GM19351 (cell line): ENCODE data around the gene IFT74.
A peak's percentile ranks its signal among the peaks of the same experiment; 100 is the strongest.

Source experiments
- ATAC-seq: cut with Tn5 transposase; IDR thresholded peaks from one replicate; pipeline ENCODE4 v1.9.1; 2021; ENCODE audit warnings: mild to moderate bottlenecking, moderate library complexity; ENCODE audit not compliant: unreplicated experiment

Gene IFT74

GRCh38 chr9:26955921-26956859, at the start of gene IFT74:
TSS of gene IFT74 (plus strand) at chr9:26956412. CDS start at chr9:26961968, 5,556 bp downstream.
- peak; percentile 92 for ATAC-seq

- no peak for ATAC-seq
Observed at GRCh38 chr9:26913138-26913668, 43.0 kb upstream of the IFT74 start.

- no peak for ATAC-seq
Observed at GRCh38 chr9:26919698-26920097, 36.5 kb upstream of the IFT74 start.

DNA sequence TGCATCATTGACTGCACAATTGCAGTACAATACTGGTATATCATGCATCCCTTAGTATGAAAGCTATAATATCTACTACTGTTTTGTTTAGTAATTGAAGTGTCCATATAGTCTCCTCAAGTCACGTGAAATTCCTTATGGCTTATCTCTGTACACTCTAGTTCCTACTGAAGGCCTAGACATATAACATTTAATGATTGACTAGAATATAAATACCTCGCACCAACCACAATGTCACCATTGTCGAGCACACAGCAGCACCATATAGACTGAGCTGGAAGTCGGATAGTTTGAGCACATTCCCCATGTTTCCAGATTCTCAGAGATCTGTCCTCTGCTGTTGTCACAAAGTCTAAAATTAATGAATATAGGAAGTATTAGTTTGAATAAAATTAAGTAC, 30.6 kb upstream of the IFT74 start:
- no peak for ATAC-seq

DNA sequence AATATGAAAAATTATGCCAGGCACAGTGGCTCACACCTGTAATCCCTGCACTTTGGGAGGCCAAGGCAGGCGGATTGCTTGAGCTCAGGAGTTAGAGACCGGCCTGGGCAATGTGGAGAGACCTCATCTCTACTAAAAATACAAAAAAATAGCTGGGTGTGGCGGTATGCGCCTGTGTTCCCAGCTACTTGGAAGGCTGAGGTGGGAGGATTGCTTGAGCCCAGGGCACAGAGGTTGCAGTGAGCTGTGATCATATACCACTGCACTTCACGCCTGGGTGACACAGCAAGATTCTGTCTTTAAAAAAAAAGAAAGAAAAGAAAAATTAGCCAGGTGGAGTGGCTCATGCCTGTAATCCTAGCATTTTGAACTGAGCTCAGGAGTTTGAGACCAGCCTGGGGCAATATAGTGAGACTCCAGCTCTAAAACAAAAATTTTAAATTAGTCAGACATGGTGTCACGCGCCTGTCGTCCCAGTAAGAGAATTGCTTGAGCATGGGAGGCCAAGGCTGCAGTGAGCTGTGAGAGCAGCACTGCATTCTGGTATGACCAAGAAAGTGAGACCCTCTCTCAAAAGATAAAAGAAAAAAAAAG, 27.2 kb upstream of the IFT74 start:
- no peak for ATAC-seq

DNA sequence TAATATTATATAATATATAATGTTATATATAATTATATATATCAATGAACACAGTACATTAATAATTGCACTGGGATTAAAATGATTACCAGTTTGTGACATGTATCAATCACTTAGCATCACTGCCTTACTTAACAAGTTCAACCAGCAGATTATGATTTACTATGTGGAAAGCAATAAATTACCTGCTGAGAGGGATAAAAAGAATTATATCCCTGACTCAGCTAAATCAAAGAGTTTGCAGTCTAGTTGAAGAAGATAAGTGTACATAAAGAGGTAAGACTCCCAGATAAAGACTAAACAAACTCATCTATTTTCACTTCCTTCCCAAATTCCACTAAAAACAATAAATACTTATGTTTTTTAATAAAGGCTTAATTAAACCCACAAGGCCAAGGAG, 20.4 kb upstream of the IFT74 start:
- no peak for ATAC-seq

DNA sequence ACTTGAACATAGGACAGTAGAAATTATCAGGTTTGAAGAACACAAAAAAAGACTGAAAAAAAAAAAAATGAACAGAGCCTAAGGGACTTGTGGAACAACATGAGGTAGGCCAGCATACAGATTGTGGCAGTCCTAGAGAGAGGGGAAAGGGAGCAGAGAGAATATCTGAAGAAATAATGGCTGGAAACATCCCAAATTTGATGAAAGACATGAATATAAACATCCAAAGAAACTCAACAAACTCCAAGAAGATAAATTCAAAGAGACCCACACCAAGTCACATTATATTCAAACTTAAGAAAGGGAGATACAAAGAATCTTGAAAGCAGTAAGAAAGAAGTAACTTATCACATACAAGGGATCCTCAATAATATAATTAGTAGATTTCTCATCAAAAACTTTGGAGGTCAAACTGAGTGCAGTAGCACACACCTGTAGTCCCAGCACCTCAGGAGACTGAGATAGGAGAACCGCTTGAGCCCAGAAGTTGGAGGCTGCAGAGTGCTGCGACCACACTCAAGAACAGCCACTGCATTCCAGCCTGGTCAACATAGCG, 18.3 kb upstream of the IFT74 start:
- no peak for ATAC-seq

- no peak for ATAC-seq
Observed at GRCh38 chr9:26939955-26940711, 16.1 kb upstream of the IFT74 start.

DNA sequence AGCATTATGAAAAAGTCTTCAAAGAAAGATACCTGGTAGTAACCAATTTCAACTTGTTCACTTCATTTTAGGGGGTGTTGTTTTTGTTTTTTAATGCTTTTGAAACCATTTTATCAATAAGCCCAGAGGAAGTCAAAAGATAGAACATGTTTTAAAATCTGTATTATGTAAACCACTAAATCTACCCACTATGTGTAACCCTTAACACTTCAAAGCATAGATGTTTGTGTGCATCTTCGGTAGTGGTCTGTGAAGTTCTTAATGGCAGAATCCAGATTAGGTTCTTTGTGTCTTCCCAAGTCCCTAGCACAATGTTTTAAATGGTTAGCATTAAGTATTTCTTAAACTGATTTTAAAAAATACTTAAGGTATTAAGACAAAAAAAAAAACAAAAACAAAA, 15.4 kb upstream of the IFT74 start:
- ATAC-seq, result no peak

DNA sequence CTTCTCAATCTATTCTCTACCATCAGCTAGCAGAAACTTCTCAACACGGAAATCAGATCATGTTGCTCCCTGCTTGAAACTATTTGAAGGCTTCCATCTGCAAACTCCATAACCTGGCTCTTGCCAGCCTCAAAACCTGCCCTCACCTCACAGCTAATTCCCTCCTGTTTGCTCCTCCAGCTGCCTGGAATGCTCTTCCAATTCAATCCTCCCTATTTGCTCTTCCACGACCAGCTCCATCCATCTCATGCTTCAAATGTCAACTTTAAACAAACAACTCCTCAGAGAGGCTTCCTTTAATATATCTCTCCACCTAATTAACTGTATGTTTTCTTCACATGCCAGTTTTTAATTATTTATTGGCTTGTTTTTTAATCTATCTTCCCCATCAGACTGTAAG, 10.6 kb upstream of the IFT74 start:
- ATAC-seq, result no peak

- peak; percentile 97 for ATAC-seq
Observed at GRCh38 chr9:26946753-26947727, 9.2 kb upstream of the IFT74 start, which contains the start of gene PLAA. TSS of gene PLAA (minus strand) at chr9:26947242. CDS start at chr9:26947045, 197 bp downstream.

DNA sequence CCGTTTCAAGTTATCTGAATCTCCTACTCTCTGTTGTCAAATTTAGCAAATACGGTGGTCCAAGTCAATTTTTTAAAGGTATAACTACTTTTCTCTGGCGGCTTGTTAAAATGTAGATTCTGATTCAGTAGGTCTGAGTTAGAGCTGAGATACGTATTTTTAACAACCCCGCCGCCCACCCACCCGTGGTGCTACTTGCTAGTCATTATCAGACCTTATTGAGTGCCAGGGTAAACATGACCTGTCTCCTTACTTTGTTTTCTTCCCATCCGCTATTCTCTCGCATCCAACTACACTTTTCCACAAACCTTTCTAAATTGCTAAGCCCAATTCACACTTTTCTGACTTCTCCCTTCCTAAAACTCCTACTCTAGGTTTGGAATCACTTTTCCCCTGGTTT, 8.5 kb upstream of the IFT74 start:
- no peak for ATAC-seq

DNA sequence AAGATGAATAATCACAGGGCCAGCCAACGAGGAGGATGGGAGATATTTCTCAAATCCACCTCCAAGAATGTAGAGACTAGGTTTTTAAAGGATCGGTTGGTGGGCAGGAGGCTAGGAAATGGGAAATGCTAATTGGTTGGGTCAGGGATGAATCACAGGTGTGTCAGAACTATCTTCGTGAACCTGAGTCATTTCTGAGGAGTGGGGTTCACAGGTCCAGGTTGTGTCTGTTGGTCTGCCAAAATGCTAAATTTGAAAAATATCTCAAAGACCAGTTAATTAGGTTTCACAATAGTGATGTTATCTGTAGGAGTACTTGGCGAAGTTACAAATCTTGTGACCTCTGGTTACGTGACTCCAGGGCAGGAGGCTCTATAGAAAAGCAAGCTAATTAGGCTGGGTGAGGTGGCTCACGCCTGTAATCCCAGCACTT, 6.6 kb upstream of the IFT74 start:
- ATAC-seq, result no peak

- no peak for ATAC-seq
Observed at GRCh38 chr9:26950521-26950920, 5.7 kb upstream of the IFT74 start.

DNA sequence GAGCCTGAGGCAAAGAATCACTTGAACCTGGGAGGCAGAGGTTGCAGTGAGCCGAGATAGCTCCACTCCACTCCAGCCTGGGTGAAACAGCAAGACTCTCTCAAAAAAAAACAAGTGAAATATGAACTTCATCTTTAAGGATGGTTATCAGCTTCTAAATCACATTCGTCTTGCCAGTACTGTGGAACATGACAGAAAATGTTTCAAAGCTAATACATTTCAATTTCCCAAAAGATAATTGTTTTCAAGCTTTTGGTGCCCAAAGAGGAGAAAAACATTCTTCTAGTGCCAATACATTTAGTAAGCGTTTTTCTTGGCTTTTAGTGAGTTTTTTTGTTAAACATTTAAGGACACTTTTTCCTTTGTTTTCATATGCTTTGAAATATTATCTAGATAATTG, 4.4 kb upstream of the IFT74 start:
- no peak for ATAC-seq

- peak; percentile 44 for ATAC-seq
Observed at GRCh38 chr9:26954050-26954508, 2.1 kb upstream of the IFT74 start.

DNA sequence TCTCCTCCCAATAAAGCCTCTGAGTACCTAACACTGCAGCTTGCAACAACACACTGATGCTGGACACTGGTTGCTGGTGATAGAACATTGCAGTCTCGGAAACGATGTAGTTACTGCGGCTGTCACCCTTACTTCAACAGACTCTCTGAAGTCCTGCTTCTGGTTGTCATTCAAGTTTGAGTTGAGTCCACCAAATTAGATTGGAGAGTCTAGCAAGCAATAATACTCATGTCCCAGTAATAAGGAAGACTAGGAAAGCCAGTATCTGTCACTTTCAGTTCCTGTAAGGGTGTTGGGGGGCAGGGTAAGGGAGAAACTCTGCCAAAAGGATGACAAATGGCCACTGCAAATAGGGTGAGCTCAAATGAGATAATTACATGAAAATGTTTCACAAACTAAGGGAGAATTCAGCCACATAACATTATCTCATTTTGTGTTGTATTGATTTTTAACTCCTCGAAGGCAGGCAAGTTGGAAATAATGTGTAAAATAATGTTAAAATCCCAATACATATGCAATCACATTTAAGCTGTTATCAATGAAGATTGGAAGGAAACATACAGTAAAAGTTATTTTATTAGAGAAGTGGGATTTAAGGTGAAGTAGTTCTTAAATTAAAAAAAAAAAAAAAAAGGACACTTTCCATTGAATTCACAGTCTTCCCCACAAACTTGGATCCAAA, 849 bp upstream of the IFT74 start:
- ATAC-seq, result peak; percentile 19

DNA sequence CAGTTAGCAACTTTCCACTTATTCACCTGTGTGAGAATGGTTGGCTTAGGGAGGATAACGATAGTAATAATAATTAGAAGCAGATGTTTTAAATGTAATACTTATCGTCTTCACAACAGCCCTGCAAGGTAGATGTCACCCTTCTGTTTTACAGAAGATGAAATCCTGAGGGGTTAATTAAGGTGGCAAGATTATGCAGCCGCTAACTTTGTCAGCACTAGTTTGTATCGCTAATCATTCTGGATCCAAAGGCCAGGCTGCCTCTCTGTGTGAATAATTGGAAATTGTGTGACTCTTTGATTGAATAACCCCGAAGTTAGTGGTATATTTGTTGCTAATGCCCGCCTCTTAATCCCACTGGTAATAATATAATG, 635 bp downstream of the IFT74 start:
- ATAC-seq, result no peak

GRCh38 chr9:26971721-26972120, 15.5 kb downstream of the IFT74 start:
- ATAC-seq, result no peak
